HG03135 (cell line): ENCODE measurements around the gene SMYD3.
"Not testable (repeated sequence)": the region's sequence is repeated elsewhere in the genome, so short reads cannot be mapped to it uniquely, and the experiment has no call there.

Experiments
- ATAC-seq: cut with Tn5 transposase; IDR thresholded peaks from one replicate; pipeline ENCODE4 v1.9.1; 2021; ENCODE audit warnings: mild to moderate bottlenecking, moderate library complexity; ENCODE audit not compliant: unreplicated experiment

Gene SMYD3

DNA sequence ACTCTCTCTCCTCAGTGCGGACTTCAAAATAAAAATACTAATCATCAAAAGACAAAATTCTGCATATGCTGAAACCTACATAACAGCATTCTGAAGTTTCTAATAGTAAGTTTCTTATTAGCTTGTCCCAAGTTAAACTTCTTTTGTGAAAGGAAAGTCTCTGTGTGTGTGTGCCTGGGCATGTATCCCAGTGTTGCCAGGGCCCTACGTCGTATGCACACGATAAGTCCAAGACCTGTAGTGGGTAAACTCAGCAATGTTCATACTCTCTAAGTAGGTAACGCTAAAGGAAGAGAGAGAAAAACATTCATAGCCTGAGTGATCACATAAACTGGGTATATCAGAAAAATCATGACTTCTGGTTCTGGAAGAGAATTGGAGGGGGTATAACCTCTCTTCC lies 465.7 kb downstream of the SMYD3 start:
- no peak for ATAC-seq

DNA sequence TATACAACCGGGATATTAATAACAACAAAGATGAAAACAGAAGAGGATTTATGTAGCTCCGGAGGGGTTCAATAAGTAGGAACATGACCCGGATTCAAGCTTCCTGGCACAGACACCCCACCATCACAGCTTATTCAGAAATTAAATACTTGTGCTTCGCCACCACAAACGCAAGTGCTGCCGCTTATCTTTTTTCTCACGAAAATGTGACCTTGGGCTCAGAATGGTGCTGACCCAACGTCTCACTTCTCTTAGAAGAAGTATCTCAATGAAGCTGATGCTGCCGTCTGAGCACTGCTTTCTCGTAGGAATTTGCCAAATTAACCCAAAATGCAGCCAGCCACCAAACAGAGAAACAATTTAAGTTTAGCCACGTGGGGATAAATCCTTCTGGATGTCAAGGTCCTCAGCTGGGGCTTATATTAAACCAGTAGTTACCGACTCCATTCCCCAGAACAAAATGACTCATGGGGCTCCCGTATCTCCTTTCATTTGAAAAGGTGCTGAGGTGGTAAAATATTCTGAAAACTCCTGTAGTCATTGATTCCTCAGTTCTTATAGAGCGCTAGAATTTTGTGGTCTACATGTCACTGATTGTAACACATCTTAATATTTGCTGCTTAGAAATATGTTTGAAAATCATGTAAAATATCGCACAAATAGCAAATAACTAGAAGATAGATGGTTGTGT lies 466.7 kb downstream of the SMYD3 start:
- no peak for ATAC-seq

DNA sequence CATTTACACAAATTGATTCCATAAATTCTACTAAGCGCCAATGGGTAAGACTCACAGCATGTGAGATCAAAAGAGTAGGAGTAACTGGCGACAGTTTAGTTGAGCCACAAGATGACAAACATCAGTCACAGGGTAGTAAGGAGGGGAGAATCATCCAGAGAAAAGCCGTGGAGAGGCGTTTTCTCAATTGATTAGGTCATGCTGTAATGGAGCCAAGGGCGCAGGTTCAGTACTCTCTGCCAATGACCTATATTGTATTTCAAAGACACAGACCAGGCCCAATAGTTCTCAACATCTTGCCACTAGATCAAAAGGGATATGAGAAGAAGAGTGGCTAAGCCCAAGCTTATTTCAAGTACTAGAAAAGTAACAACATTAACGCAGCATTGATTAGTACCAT lies 467.5 kb downstream of the SMYD3 start:
- ATAC-seq: no peak

DNA sequence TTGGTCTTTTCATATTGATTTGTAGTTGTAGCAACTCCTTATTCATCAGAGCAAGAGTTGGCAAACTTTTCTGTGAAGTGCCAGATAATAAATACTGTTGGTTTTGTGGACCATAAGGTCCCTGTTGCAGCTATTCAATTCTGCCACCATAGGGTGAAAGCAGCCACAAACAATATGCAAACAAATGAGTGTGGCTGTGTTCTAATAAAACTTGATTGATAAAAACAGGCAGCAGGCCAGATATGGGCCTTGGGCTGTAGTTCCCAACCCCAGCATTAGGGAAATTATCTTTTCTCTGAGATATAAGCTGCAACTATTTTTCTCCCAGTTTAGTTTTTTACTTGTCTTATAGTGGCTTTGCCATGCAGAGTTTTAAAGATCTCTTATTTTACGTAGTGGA lies 469.2 kb downstream of the SMYD3 start:
- no peak for ATAC-seq

DNA sequence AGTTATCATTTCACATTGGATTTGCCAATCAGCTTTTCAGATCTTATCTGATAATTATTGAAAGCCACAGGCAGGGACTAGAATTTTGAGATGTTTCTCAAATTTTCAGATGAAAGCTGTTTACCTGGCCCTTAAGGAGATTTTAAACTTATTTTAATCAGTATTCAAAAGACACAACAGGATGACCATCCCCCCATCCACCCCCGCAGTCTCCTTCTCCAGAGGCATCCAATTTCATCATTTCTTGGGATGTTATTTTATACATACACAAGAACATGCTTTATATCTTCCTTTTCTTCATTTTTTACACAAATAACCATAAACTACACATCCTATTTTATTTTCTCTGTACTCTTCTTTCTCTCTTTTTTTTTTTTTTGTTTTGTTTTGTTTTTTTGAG lies 470.9 kb downstream of the SMYD3 start:
- ATAC-seq: no peak

DNA sequence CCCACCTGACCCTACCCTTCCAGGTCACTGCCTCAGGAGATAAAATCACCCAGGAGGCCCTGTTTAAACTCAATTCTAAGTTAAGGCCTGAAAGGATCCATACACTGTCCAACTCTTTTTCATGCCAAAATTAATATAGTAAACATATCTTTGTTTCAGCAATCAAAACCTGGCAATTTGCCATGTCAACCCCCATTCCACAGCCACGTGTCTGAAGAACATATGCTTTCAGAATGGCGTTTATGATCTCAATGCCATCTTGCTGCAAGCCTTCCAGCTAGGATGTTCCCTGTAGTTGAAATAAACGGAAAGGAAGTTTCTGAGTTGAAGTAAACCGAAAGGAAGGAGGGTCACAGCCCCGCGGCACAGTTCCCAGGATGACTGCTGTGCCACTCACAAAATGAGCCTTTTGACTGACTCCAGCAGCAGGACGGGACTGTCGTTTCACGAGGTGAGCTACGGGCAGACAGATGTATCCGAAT lies 472.0 kb downstream of the SMYD3 start:
- no peak for ATAC-seq

DNA sequence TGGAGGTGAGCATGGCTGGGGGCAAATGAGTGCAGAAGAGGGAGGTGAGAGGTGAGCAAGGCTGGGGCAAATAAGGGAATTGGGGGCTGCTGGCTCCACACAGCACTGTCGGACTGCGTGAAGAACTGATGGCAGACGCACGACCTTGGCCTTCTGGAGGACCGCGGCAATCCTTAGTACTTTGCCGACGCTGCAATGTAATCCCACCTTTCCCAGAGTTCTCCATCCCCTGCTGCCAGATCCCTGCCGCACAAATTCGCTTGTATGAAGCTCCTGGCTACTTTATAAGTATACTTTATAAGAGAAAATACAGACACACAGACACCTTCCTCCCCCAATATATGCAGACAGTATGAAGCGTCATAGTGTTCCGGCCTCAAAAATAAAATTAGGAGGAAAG lies 472.4 kb downstream of the SMYD3 start:
- ATAC-seq: no peak

DNA sequence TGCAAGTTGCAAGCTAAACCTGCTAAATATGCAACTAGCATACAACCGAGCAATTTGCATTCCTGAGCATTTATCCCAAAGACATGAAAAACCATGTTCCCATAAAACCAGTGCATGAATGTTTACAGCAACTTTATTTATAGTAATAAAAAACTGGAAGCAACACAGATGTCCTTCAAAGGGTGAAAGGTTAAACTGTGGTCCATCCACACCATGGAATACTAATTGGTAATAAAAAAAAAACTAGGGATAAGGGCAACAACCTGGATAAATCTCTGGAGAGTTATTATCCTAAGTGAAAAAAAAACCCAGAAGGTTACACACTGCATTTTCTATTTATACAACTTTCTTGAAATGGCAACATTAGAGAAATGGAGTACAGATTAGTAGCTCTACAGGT lies 474.1 kb downstream of the SMYD3 start:
- no peak for ATAC-seq

DNA sequence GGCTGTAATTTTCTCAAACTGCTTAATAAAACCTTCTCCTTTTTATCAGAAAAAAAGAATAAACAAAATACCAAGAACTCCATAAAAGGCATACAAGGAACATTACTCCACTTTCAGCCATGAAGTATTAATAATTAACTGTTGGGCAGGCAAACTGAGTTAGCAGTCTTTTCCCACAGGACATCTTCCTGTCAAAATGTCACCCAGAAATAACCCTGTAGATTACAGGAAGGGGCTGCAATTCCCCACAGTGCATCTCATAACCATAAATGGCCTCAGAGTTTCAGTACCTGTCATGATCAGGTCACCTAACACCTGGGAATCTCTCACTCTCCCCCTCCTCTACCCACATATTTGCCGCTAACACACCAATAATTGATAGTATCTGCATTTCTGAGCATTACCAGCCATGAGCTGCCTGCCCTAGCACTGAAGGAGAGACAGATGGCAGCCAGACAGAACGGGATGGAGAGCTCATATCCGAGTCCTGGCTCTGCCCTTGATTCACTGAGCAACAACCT lies 475.0 kb downstream of the SMYD3 start:
- ATAC-seq: no peak

DNA sequence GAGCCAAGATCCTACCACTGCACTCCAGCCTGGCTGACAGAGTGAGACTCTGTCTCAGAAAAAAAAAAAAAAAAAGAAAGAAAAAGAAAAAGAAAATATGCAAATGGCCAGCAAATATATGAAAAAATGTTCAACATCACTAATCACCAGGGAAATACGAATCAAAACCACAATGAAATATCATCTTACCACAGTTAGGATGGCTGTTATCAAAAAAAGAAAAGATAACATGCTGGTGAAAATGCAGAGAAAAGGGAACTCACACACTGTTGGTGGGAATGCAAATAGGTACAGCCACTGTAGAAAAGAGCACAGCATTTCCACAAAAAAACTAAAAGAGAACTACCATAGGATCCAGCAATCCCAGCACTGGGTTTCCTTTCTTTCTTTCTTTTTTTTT lies 477.5 kb downstream of the SMYD3 start:
- no peak for ATAC-seq

DNA sequence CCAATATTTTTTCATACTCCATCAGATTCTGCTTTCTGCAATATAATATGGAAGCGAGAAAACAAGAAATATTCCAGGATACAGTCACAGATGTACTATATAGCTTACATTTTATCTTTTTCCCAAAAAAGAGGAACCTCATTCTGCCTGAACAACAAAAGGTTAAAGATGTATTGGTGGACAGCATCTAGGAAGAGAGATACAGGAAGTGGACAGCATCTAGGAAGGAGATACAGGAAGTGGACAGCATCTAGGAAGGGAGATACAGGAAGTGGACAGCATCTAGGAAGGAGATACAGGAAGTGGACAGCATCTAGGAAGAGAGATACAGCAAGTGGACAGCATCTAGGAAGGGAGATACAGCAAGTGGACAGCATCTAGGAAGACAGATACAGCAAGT lies 483.0 kb downstream of the SMYD3 start:
- not testable (repeated sequence) for ATAC-seq

DNA sequence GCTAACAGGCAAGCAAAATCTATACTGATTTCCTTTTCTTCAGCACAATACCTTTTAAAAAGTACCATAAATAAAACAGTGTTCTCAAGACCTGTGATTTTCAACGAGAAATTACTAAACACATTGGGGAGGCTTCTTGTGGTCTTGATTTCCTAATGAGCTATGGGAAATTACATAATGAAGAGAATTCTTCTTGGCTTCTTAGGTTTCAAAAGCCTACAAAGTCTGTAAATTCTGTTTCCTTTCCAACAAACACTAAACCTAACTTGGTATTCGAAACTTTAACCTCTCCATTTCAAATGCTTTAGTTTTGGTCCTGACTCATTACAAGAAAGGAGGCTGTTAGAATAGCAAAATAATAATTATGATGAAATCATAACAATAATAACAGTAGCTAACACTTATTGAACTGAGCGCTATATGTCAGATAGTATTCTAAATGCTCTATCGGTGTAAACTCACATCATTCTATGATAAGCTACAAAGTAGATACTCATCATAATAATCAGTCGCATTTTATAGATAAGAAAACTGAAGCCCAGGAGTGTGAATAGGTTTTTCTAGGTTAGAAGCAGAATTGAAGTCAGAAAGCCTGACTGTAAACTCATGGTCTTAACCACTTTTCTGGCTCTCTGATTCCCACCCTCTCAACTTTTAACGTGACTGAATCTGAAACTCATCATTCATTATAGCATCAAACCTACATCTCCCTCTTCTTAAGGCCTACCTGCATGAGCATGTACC lies 486.7 kb downstream of the SMYD3 start:
- ATAC-seq: no peak

DNA sequence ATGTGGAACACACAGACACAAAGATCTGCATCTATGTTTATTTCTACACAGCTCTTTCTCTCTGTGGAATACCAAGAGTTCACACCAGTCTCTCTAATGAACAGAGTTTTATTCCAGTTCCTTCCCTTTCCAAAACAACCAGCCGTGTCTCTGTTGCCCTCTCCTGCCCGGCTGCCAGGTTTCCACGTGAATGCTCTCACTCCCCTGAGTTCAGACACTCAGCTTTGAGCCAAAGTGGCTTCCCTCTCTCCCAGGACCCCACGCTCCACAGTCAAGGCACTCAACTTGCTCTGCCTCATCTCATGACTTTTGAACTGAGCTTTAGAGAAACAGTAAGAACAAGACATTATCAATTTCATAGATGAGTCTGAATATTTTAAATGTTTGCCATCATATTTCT lies 488.9 kb downstream of the SMYD3 start:
- ATAC-seq: no peak

DNA sequence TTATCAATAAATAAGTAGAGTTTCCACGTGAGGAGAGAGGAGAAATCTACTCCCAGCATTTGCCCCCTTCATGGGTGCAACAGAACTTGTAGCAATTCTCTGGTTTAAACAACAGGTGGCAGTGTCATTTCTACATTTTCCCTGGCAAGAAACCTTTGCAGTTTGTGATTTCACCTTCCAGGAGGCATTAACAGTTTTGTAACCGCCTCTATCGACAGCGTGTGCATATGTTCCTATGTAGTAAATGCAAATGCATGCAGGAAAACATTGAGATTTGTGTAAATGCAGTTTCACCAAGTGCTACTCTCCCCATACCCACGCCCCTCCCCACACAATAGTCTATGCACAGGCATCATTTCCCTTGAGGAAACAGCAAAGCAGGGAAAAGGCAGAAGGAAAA lies 494.7 kb downstream of the SMYD3 start:
- no peak for ATAC-seq

DNA sequence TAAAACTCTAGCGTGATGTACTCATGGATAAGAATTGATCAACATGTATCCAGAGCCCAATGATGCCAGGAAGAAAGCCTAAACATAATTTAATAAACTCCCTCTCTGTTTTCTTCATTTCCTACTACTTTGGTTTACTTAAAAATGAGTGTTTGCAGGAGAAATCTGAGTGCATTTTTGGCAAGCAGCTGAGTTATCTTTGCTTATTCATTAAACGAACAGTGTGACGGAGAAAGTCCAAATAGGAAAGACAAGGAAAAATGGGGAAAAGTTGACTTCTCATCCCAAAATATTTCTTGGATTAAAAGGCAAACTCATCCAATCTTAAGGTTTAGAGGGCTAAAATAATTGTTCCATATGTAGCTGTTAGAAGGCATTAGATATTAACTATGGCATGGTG lies 496.7 kb downstream of the SMYD3 start:
- no peak for ATAC-seq

DNA sequence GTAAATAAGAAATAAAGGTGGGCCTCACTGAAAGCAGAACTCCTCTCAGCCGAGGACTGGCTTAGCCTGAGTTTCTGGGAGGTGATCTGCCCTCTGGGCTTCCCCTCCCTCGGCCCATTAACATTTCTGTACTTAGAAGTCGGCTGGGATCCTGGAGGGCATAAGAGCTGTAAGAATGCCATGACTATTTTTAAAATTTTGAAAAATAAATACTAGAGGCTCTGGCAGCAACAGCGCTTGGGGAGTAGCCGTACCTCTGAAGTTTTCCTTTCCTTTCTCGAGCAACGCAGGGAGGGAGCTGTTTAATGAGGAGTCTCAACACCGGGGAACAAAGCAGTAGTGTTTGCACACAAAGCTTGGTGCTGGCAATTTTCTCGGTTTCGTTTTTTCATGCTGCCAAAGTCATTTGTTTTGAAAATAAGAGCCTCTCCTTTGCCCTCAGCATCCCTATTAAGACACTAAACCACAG lies 498.7 kb downstream of the SMYD3 start:
- no peak for ATAC-seq

DNA sequence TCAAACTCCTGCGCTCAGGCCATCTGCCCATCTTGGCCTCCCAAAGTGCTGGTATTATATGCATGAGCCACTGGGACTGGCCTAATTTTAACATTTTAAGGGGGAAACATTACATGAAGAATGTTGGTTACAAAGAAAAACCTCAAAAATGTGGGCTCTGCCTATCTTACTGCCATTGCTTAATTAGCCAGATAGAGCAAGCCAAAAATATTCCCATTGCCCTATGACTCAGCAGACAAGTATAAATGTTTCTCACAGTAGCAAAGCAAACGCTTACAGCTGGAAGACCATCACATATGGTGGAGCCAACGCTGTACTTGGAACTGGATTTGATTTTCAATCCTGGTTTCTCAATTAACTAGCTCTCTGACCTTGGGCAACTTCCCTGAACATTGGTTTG lies 502.0 kb downstream of the SMYD3 start:
- no peak for ATAC-seq

DNA sequence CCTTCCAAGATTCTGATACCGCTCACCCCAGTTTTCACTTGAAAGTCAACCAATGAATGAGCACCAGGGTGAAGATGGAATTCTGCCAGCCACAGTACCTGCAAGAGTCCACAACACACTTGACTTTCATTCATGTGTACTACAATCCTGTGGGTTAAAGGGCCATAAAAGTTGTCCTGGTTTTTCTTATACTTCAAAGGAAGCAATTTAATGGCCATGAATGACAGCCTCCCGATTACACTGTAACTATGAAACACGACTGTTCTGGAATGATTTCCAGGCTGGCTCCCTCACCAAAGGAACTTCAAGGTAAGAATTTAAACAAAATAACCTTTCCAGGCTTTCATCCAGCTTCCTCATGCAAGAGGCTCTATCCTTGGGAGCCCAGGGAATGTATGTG lies 502.8 kb downstream of the SMYD3 start:
- no peak for ATAC-seq

DNA sequence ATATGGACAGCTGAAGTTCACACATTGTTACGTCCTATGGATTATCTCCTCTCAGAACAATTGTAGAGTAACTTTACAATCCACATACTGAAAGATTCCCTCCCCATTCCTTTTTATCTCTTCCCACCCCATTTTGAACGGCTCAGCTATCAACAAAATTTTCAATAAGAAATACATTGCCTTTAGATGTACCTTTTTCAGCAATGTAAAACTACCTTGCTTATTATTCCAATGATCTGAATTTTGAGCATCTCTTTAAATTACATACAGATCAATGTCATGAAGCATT lies 503.7 kb downstream of the SMYD3 start:
- ATAC-seq: no peak

DNA sequence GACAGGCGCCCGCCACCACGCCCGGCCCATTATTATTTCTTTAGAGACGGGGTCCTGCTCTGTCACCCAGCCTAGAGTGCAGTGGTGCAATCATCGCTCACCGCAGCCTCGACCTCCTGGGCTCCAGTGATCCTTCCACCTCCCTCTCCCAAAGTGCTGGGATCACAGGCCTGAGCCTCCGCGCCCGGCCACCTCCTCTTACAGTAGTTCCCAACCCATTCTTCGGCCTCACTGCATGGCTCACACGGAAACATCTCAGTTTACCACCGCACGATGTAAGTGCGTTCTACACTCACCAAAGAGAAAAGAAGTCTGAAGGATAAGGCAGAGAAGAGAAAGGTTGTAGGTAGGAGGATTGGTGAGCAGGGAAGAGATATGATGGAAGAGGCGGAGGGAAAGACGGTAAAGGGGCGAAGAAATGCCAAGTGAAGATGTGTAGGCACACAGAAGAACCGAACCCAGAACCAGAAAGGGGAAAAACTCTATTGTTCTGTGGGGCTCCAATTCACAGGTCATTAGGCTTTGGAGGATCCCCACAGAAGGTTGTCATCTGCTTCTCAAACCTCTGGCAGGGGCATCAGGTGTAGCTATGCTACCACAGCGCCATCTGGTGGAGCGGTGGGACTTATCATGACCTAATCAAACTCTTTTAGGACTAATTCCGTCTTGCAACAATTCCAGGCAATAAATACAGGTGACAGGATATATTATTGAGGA lies 504.2 kb downstream of the SMYD3 start:
- ATAC-seq: peak; percentile 70

DNA sequence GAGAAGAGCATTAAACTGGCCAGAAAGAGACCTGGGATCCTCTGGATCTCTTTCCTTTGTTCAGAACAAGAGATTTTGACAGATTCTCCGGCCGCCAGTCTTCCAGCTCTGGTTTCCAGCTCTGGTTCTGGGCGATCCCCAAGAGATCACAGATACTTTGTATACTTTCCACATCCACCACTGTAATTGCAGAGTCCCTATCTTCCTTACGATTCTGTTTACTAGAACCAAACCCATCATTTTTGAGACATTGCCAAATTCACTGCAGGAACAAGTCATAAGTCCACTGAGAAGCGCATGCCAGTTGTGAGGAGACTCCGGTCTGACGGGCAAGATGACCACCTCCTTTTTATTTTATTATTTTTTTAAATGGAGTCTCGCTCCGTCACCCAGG lies 505.2 kb downstream of the SMYD3 start:
- no peak for ATAC-seq
